Limb (tissue), 2 donors: ENCODE results near the gene CYP4A11.
"Not testable (repeated sequence)": the region's sequence is repeated elsewhere in the genome, so short reads cannot be mapped to it uniquely, and the experiment has no call there.

ENCODE experiments used
- DNase-seq, 2 donors: peaks; one replicate each; pipeline ENCODE4 v3.0.0-alpha.2; 2016; ENCODE audit errors: extremely low spot score in 2 of 2

CYP4A11 gene

DNA sequence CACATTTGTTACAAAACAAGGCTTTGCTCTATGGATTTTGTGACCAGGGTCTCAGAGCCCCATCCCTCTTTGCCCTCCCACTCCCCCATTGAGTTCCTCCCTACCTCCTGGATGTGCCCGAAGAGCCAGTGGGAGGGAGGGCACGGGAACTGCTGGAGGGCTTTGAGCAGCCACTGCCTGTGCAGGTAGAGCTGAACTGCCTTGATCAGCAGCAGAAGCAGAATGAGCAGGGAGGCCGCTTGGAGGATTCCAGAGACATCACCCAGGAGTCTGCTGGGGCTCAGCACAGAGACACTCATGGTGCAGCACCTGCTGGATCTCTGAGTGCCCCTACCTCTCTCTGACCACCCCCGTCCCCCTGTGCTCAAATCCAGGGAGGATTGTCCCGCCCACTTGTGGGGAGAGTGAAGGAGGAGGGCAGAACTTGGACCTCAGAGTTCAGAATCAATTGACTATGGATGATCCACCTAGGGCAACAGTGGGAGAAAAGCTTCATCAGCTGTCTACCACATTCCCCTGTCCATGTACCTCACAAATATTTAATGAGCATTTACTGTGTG, at the start of gene CYP4A11:
CYP4A11 (minus strand) TSS at position 342 of the 560 bp plus-strand sequence; CDS start at position 299, 43 bp downstream.
- no peak for DNase-seq

GRCh38 chr1:46990541-46990940, 49.3 kb upstream of the CYP4A11 start:
- DNase-seq, result not testable (repeated sequence)

DNA sequence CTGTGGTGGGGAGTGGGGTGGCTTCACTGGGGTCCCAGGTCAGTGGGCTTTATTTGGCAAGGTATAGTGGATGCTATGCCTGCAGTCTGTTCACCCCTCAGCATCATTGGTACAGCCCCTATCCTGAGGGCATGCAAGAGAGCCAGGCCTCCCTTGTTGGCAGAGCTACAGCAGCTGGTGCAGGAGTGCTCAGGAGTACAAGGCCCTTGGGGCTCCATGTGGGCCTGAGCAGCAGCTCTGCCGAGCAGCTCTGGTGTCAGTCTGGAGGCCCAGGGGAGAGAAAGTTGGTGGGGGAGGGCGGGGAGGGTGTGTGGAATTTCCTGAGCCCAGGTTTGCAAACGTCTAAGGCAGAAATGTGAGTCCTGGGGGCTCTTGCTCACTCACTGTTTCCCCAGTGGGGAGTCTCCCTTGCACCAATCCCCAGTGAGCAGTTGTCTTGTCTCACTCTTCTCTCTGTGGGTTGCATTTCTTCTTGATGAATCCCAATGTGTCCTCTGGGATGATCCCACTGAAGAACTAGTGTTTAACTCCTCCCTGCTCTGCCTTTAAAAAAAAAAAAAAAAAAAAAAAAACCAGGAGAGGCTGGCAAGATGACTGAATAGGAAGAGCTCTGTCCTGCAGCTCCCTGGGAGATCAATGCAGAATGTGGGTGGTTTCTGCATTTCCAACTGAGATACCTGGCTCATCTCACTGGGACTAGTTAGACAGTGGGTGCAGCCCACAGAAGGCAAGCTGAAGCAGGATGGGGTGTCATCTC, 42.7 kb upstream of the CYP4A11 start:
- DNase-seq, result no peak

DNA sequence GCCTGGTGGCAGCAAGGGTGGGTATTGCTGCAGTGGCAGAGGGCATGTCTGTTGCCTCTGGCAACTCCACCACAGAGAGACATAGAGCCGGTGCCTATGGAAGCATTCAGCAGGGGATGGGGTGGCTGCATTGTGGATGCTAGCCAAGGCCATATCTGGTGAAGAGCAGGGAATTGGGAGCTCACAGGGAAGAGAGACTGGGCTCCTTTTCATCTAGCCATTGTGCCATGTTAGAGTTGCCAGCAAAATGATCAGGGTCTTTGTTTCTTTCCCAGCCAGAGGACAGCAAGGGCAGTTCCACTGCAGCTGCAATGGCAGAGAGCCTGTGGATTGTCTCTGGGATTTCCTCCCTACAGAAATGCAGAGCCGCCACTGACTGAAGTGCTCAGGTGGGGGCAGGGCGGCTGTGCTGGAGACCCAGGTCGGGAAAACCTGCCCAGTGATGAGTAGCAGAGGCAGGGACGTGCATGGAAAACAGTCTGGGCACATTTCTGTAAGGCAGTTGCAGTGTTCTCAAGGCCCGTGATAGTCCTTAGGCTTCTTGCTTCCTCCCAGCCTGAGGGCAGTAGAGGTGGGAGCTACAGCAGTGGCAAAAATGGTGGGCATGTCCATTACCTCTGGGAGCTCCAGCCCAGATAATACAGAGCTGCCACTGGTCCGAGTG, 42.0 kb upstream of the CYP4A11 start:
- no peak for DNase-seq

GRCh38 chr1:46969014-46969619, 27.8 kb upstream of the CYP4A11 start:
- no peak for DNase-seq

DNA sequence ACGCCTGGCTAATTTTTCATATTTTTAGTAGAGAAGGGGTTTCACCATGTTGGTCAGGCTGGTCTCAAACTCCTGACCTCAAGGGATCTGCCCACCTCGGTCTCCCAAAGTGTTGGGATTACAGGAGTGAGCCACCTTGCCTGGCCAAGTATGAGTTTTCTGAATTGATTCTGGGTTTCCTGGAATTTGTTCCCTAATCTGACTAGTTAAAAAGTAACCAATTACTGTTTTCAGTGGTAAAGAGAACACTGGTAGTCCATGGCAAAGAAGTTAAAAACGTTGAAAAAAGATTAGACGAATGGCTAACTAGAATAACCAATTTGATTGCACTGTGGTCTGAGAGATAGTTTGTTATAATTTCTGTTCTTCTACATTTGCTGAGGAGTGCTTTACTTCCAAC, 21.0 kb upstream of the CYP4A11 start:
- DNase-seq, result not testable (repeated sequence)

GRCh38 chr1:46961066-46961758, 19.9 kb upstream of the CYP4A11 start:
- DNase-seq, result no peak

DNA sequence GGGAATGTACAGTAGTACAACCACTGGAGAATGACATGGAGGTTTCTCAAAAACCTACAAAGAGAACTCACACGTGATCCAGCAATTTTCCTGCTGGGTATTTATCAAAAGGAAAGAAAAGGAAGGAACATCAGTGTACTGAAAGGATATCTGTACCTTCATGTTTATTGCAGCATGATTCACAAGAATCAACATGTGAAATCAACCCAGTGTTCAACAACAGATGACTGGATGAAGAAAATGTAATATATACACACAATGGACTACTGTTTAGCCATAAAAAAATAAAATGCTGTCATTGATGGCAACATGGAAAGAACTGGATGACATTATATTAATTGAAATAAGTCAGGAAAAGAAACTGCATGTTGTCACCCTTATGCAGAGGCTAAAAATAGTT, 19.0 kb upstream of the CYP4A11 start:
- no peak for DNase-seq

- not testable (repeated sequence) for DNase-seq
Observed at GRCh38 chr1:46955116-46955515, 13.8 kb upstream of the CYP4A11 start.

GRCh38 chr1:46953847-46954246, 12.6 kb upstream of the CYP4A11 start:
- not testable (repeated sequence) for DNase-seq

DNA sequence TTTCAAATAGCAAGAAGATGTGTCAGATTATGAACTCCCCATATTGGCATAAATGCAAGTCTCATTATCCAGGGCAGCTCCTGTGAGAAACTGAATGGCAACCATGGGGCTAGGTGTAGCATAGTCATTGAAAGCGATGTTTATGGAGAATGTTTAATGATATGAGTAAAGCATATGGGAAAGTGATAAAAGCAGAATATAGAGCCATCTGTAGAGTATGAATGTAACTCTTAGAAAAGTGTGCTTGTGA, 8.1 kb upstream of the CYP4A11 start:
- DNase-seq, result not testable (repeated sequence)

DNA sequence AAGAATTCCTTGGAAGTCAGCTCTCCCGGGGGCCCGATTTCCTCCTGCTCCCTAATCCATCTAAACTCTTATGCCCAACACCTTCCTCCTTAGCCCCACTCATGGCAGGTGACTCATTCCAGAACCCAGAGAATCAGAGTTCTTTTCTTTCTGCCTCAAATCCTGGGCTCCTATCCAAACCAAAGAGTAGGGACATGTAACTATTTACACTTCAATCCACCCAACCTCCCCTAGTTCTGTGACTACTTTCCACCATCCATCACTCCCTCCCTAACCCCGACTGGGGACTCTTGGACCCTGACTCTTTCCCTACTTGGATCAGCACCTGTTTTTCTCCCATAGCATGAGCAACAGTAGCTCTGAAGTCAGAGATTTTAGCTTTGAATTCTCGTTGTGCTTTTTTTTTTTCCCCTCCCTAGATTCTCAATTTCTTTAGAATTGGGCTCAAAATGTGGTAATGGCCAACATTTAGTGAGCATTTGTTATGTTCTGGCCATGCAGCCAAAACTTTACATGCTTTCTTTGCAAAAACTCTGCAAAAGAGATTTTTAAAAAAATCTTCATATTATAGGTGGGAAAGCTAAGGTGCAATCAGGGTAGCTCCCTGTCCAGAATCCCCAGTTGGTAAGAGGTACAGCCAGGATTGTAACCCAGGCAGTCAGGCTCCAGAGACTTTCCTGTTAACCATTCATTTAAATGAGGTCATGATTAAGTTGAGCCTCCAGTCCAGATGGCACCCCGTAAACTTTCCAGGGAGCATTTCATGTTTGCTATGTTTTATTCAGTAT, 7.5 kb upstream of the CYP4A11 start:
- DNase-seq, result no peak

DNA sequence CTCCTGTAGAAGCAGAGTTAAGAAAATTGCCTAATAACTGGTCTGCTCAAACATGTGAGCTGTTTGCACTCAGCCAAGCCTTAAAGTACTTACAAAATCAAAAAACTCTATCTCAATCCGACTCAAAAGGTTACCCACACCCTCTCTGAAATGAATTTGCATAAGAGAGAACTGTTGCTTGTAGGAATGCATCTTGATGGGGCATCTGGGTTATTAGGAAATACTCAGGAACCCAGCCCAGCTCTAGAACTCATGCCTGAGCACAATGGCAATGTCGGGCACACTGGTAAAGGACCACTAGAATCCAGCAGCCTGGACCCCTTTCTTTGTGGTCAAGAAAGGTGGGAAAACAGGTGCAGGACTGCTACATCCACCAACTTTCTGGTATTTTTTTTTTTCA, 6.4 kb upstream of the CYP4A11 start:
- DNase-seq, result not testable (repeated sequence)

DNA sequence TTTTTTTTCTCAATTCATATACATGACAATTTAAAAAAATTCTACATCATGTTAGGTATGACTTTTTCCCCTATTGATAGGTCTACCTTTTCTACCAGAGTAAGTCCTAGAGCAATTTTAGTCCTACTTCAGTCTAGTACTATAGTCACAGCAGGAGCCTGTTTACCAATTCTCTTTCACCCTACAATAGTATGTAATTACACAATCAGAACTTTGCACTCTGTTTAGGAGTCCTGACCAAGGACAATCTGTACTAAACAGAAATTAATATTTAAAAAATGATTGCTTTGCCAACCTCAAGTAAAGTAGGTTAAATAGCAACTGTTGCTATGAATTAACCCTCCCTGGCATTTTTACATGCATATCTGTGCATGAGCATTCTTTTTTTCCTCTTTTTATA, 810 bp upstream of the CYP4A11 start:
- DNase-seq, result no peak

- DNase-seq, result no peak
Observed at GRCh38 chr1:46940307-46940706, 969 bp downstream of the CYP4A11 start.

- DNase-seq, result no peak
Observed at GRCh38 chr1:46937270-46937669, 4.0 kb downstream of the CYP4A11 start.

DNA sequence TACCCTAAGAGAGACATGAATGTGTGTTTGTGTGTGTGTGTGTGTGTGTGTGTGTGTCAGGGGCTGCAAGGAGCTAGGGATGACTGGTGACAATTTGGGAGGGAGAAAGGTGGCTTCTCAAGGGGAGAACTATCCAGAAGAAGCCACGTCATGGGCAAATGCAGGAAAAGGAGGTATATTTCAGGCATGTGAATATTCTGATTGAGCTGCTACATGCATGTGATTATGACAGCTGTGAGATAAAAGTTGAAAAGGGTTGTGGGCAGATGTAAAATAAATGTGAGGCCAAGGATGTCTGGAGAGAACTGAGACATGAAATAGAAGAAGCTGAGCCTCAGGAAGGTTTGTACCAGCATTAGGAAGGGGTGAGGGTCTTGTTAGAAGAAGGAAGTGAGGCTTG, 4.5 kb downstream of the CYP4A11 start:
- no peak for DNase-seq

- DNase-seq, result not testable (repeated sequence)
Observed at GRCh38 chr1:46934852-46935251, 6.4 kb downstream of the CYP4A11 start.

DNA sequence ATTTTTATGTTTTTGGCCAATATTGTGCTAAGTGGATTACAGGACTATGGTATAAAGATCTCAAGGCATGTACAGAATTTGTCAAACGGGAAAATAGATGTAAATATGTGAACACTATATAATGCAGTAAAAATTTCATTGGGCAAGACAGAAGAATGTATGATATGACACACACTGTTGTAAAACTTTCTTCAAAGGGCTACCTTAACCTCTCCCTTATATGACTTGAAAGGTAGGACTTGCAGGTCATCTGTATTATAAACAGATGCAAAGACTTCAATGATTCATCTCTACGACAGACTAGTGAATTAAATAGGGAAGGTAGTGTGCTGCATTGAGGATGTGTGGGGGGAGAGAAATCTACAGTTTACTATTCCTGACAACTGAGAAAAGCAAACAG, 9.3 kb downstream of the CYP4A11 start:
- DNase-seq, result not testable (repeated sequence)

- DNase-seq, result no peak
Observed at GRCh38 chr1:46931151-46931550, 10.1 kb downstream of the CYP4A11 start.

- no peak for DNase-seq
Observed at GRCh38 chr1:46927249-46927835, 13.9 kb downstream of the CYP4A11 start.
